HEK293 (cell line): Measurements from ENCODE around the gene PRKCZ.

Experiments
- CTCF ChIA-PET: fragments of 350-600 bp; formaldehyde crosslinking; extraction: SDS; loops from one replicate; lab custom pipeline; 2021; ENCODE audit warnings: antibody characterized with exemption; lab: Yijun Ruan, JAX
- POLR2A ChIA-PET: fragments of 300-600 bp; formaldehyde crosslinking; extraction: SDS; loops from one replicate; lab custom pipeline; 2020; ENCODE audit warnings: antibody characterized with exemption, inconsistent platforms; lab: Yijun Ruan, JAX
- H3K27ac ChIP-seq: fragments of 200-500 bp; sonication (Bioruptor generic); 2 replicates; pipeline ENCODE4 v1.5.1; 2014; ENCODE audit warnings: low read depth, low read length, control low read depth, inconsistent platforms; ENCODE audit errors: extremely low read depth
- H3K36me3 ChIP-seq, 2 experiments: fragments of 200-500 bp in 1 of 2; sonication (Bioruptor generic) in 1 of 2; 1 replicate in 1 of 2; 2 replicates in 1 of 2; pipeline ENCODE4 v1.5.1; 2014 to 2017; ENCODE audit warnings: inconsistent platforms in 2 of 2, low read length in 2 of 2; ENCODE audit not compliant: control insufficient read depth in 2 of 2, insufficient read depth in 1 of 2
- H3K4me1 ChIP-seq: fragments of 200-500 bp; sonication (Bioruptor generic); 2 replicates; pipeline ENCODE4 v1.5.1; 2014; ENCODE audit warnings: mild to moderate bottlenecking, low read length, inconsistent platforms; ENCODE audit not compliant: control insufficient read depth, insufficient read depth
- H3K4me3 ChIP-seq: 2 replicates; pipeline ENCODE4 v1.5.1; 2011; ENCODE audit warnings: low read depth, mild to moderate bottlenecking, control low read depth, low read length, moderate library complexity
- H3K9me3 ChIP-seq: fragments of 200-500 bp; sonication (Bioruptor generic); 2 replicates; pipeline ENCODE4 v1.5.1; 2014; ENCODE audit warnings: low read depth, low read length, inconsistent platforms; ENCODE audit not compliant: control insufficient read depth, insufficient read depth
- FEZF1 ChIP-seq: fragments of 450-650 bp; formaldehyde crosslinking; IDR thresholded peaks from 2 replicates; pipeline ENCODE4 v1.5.1; 2016; ENCODE audit warnings: missing biosample characterization, missing genetic modification characterization
- SCRT1 ChIP-seq: fragments of 450-650 bp; formaldehyde crosslinking; IDR thresholded peaks from 2 replicates; pipeline ENCODE4 v1.5.1; 2016; ENCODE audit warnings: missing biosample characterization, missing genetic modification characterization, borderline replicate concordance
- SCRT2 ChIP-seq: fragments of 450-650 bp; formaldehyde crosslinking; IDR thresholded peaks from 2 replicates; pipeline ENCODE4 v1.5.1; 2016; ENCODE audit warnings: missing biosample characterization, missing genetic modification characterization
- ZBTB1 ChIP-seq: fragments of 450-650 bp; formaldehyde crosslinking; IDR thresholded peaks from 2 replicates; pipeline ENCODE4 v1.5.1; 2016; ENCODE audit warnings: missing biosample characterization, missing genetic modification characterization
- ZBTB20 ChIP-seq: fragments of 450-650 bp; formaldehyde crosslinking; IDR thresholded peaks from 2 replicates; pipeline ENCODE4 v1.5.1; 2016; ENCODE audit warnings: missing biosample characterization, missing genetic modification characterization
- ZBTB49 ChIP-seq: fragments of 450-650 bp; formaldehyde crosslinking; IDR thresholded peaks from 2 replicates; pipeline ENCODE4 v1.5.1; 2016; ENCODE audit warnings: missing biosample characterization, missing genetic modification characterization, low read depth
- ZFP41 ChIP-seq: fragments of 450-650 bp; formaldehyde crosslinking; IDR thresholded peaks from 2 replicates; pipeline ENCODE4 v1.5.1; 2016; ENCODE audit warnings: missing biosample characterization, missing genetic modification characterization, borderline replicate concordance
- ZNF274 ChIP-seq, 2 experiments: fragments of 200-500 bp in 1 of 2; fragments of 450-650 bp in 1 of 2; sonication (Bioruptor generic) in 1 of 2; formaldehyde crosslinking in 1 of 2; IDR thresholded peaks; 2 replicates each; pipeline versions ENCODE4 v1.5.1 to v1.6.1; 2014 to 2016; ENCODE audit warnings: borderline replicate concordance in 1 of 2, inconsistent platforms in 1 of 2, low read length in 1 of 2, missing biosample characterization in 1 of 2, missing genetic modification characterization in 1 of 2
- ZNF280D ChIP-seq: fragments of 450-650 bp; formaldehyde crosslinking; IDR thresholded peaks from 2 replicates; pipeline ENCODE4 v1.5.1; 2016; ENCODE audit warnings: missing biosample characterization, missing genetic modification characterization
- ZNF366 ChIP-seq: fragments of 450-650 bp; formaldehyde crosslinking; conservative IDR thresholded peaks from 2 replicates; pipeline ENCODE4 v1.5.1; 2016; ENCODE audit warnings: missing biosample characterization, missing genetic modification characterization
- ZNF518A ChIP-seq: fragments of 450-650 bp; formaldehyde crosslinking; conservative IDR thresholded peaks from 2 replicates; pipeline ENCODE4 v1.5.1; 2016; ENCODE audit warnings: low read depth, missing biosample characterization, missing genetic modification characterization
- ZNF600 ChIP-seq: fragments of 450-650 bp; formaldehyde crosslinking; IDR thresholded peaks from 2 replicates; pipeline ENCODE4 v1.5.1; 2016; ENCODE audit warnings: missing biosample characterization, missing genetic modification characterization
- ZNF830 ChIP-seq: fragments of 450-650 bp; IDR thresholded peaks from 2 replicates; pipeline ENCODE4 v1.5.0; 2018; ENCODE audit warnings: missing biosample characterization, missing genetic modification characterization, low read depth, mild to moderate bottlenecking, moderate library complexity

Gene PRKCZ

GRCh38 chr1:2052054-2052679 lies 2.0 kb downstream of the PRKCZ start (continued):
- no peak for TF ChIP-seq ZNF274 (IDR thresholded peaks at IDR 0.05; ENCODE audit: low read length)
- TF ChIP-seq ZNF274 (tag by site-specific recombination; IDR thresholded peaks at IDR 0.05; ENCODE audit: borderline replicate concordance) = no peak
- peak; percentile 88 for TF ChIP-seq ZNF366
- TF ChIP-seq ZNF600 (tag by site-specific recombination) = peak; percentile 93
- no peak for TF ChIP-seq ZBTB49 (tag by site-specific recombination)
- no peak for TF ChIP-seq ZNF518A (tag by site-specific recombination)
- TF ChIP-seq ZNF830 (tag by site-specific recombination) = no peak
- no peak for TF ChIP-seq ZFP41 (tag by site-specific recombination)
- no peak for TF ChIP-seq FEZF1 (tag by site-specific recombination)
- TF ChIP-seq SCRT1 (tag by site-specific recombination) = peak; percentile 78; the same call in 1 of the 2 replicates
- peak; percentile 95 for TF ChIP-seq SCRT2 (tag by site-specific recombination)

GRCh38 chr1:2052756-2053155 lies 2.5 kb downstream of the PRKCZ start:
- no peaks in the 10 kb centered on the region for H3K9me3 ChIP-seq
- POLR2A ChIA-PET = no interaction called here
- TF ChIP-seq ZNF280D (tag by site-specific recombination) (no peak), ZBTB1 (tag by site-specific recombination) (no peak), ZBTB20 (peak; percentile 39; the same call in 1 of the 2 replicates)
- TF ChIP-seq, all 188 proteins: peak for 1
- H3K4me3 ChIP-seq = no peak overlapping the region
- CTCF ChIA-PET = interaction anchor here (1.0 to 1.8 kb wide), 2 partner anchors 8 to 87 kb away, joined by 4 to 7 read pairs; no protein-coding TSS in a partner anchor
- peaks cover 0 to 22% of the 10 kb centered on the region in 2 experiments; a peak in 2 of 3 replicates for H3K36me3 ChIP-seq
- H3K27ac ChIP-seq = no peak overlapping the region
- no peaks in the 10 kb centered on the region; the same call in 1 of the 2 replicates for H3K4me1 ChIP-seq
